AG04449 (cell line): ENCODE data around the gene ZC2HC1B.

Experiments used
- CTCF ChIA-PET: fragments of 350-600 bp; formaldehyde crosslinking; extraction: SDS; loops from one replicate; lab custom pipeline; 2021; ENCODE audit warnings: antibody characterized with exemption; lab: Yijun Ruan, JAX
- POLR2A ChIA-PET: fragments of 400-600, 350-600 bp; formaldehyde crosslinking; extraction: SDS; loops from one replicate; lab custom pipeline; 2020; ENCODE audit warnings: antibody characterized with exemption, inconsistent platforms; lab: Yijun Ruan, JAX
- DNase-seq: peaks from one replicate; pipeline ENCODE4 v3.0.0-alpha.2; 2010; ENCODE audit warnings: low read depth, low spot score
- H3K4me3 ChIP-seq: 2 replicates; pipeline ENCODE4 v1.5.1; 2011; ENCODE audit warnings: low read depth, mild to moderate bottlenecking, control low read depth, low read length
- TF ChIP-seq, protein P1 (sequence below): IDR thresholded peaks from one replicate; pipeline ENCODE4 v1.5.1; 2011; ENCODE audit warnings: mild to moderate bottlenecking, moderate library complexity, low read length, control low read depth, inconsistent platforms; ENCODE audit not compliant: insufficient read depth; ENCODE audit errors: missing control alignments

The ZC2HC1B gene

GRCh38 chr6:143864234-143864633, at the start of gene ZC2HC1B:
Gene ZC2HC1B, plus strand, starts transcription at chr6:143864474. Its CDS starts 66 bp downstream, at chr6:143864540.
- POLR2A ChIA-PET: no interaction called here
- no peak for DNase-seq
- H3K4me3 ChIP-seq: no peak within 1 kb of the TSS
- CTCF ChIA-PET: interaction anchor here (1.6 to 2.1 kb wide), 2 partner anchors 10 to 289 kb away, joined by 4 to 7 read pairs; no protein-coding TSS in a partner anchor
- TF ChIP-seq, protein P1, sequence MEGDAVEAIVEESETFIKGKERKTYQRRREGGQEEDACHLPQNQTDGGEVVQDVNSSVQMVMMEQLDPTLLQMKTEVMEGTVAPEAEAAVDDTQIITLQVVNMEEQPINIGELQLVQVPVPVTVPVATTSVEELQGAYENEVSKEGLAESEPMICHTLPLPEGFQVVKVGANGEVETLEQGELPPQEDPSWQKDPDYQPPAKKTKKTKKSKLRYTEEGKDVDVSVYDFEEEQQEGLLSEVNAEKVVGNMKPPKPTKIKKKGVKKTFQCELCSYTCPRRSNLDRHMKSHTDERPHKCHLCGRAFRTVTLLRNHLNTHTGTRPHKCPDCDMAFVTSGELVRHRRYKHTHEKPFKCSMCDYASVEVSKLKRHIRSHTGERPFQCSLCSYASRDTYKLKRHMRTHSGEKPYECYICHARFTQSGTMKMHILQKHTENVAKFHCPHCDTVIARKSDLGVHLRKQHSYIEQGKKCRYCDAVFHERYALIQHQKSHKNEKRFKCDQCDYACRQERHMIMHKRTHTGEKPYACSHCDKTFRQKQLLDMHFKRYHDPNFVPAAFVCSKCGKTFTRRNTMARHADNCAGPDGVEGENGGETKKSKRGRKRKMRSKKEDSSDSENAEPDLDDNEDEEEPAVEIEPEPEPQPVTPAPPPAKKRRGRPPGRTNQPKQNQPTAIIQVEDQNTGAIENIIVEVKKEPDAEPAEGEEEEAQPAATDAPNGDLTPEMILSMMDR: no peak

DNA sequence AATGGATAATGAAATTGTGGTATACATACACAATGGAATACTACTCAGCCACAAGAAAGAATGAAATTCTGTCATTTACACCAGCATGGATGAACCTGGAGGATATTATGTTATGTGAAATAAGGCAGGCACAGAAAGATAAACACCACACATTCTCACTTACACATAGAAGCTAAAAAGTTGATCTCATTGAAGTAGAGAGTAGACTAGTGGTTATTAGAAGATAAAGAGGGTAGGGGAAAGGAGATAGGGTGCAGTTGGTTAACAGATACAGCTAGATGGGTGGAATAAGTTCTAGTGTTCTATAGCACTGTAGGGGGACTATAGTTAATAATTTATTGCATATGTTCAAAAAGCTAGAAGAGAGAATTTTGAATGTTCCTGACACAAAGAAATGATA, 46.7 kb upstream of the ZC2HC1B start:
- TF ChIP-seq, protein P1: no peak
- POLR2A ChIA-PET: no interaction called here
- no peak overlapping the region for H3K4me3 ChIP-seq
- CTCF ChIA-PET: no interaction called here
- no peak for DNase-seq

DNA sequence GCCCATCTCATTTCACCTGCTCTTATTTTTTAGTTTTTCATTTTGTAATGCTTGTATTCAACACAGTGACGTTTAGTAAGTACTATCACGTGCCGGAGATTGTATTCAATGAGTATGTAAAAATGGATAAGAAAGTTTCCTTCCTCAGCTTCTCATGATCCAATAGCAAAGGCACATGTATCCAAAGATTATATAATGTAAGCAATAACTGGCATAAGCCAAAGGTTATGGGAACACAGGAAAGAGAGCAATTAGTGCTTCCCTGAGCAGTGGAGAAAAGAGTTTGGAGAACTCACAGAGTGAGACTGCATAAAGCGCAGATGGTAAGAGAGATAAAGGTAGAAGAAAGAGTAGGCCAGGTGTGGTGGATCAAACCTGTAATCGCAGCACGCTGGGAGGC, 42.9 kb upstream of the ZC2HC1B start:
- ChIA-PET CTCF (interaction anchor here (0.9 kb wide), 1 partner anchor 15 kb away, joined by 3 read pairs; no protein-coding TSS in a partner anchor), POLR2A (no interaction called here)
- no peak overlapping the region for H3K4me3 ChIP-seq
- DNase-seq: no peak
- TF ChIP-seq, protein P1: no peak

GRCh38 chr6:143822584-143823024, 41.7 kb upstream of the ZC2HC1B start:
- no peak overlapping the region for H3K4me3 ChIP-seq
- no peak for DNase-seq
- ChIA-PET POLR2A (no interaction called here), CTCF (interaction anchor here (1.0 kb wide), 3 partner anchors 11 to 248 kb away, joined by 3 to 4 read pairs (median 3); no protein-coding TSS in a partner anchor)
- TF ChIP-seq, protein P1: no peak

DNA sequence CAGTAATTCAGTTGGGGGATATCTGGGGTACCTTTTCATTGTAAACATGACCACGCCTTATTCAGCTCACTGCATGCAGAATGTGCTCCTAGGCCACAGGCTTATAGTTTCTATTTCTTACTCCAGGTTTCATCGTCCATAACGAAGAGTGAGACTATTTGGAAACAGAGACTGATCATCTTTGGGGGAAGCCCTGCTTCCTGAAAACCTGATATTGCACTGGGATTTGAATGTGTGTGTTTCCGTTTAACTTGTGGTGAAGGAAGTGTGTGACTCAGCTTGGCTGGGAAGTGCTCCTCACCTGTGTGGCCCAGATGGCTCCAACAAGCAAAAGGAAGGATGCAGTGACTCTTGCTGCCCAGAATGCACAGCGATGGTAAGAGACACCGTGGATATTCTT, 40.7 kb upstream of the ZC2HC1B start:
- POLR2A ChIA-PET: no interaction called here
- no peak overlapping the region for H3K4me3 ChIP-seq
- TF ChIP-seq, protein P1: no peak
- no peak for DNase-seq
- CTCF ChIA-PET: interaction anchor here (1.0 kb wide), 3 partner anchors 12 to 249 kb away, joined by 3 to 4 read pairs (median 3); no protein-coding TSS in a partner anchor

GRCh38 chr6:143828572-143828971, 35.7 kb upstream of the ZC2HC1B start:
- TF ChIP-seq, protein P1: no peak
- POLR2A ChIA-PET: no interaction called here
- no peak overlapping the region for H3K4me3 ChIP-seq
- DNase-seq: no peak
- CTCF ChIA-PET: interaction anchor here (0.6 kb wide), 1 partner anchor 1104 kb away, joined by 3 read pairs; no protein-coding TSS in a partner anchor
